ENCODE measurements around the gene AREG. TPM values are rescaled to one million over a fixed set of nuclear protein-coding genes. Genes with fewer than 3 reads are reported as not detected.
A peak's percentile ranks its signal among the peaks of the same experiment; 100 is the strongest.

AREG gene
- total and polyA plus RNA-seq, 2 of the 13 experiments (the other 11 are each of a cell fraction or from before 2014, with no cell fraction given), result 6.2 to 7.1 TPM

GRCh38 chr4:74451214-74451661, 6.3 kb downstream of the AREG start:
- H4K20me1 ChIP-seq (ENCODE audit: insufficient read depth, low read length), result no peaks in the 10 kb centered on the region
- no peaks in the 10 kb centered on the region for H3K27me3 ChIP-seq (ENCODE audit: control insufficient read depth in 1 of 2, insufficient read depth in 2 of 2, low read length in 2 of 2)
- CTCF ChIA-PET (ENCODE audit: low intra/inter-chr PET ratio, low total read pairs), result no interaction called here
- H3K9me3 ChIP-seq (ENCODE audit: low read length), result no peaks in the 10 kb centered on the region
- H3K9ac ChIP-seq (ENCODE audit: insufficient read depth, low read depth, low read length), result no peak overlapping the region
- no peaks in the 10 kb centered on the region for H3K79me2 ChIP-seq (ENCODE audit: insufficient read depth, low read length)
- BruUV-seq (replicated peaks), result no TSS peak
- POLR2A ChIA-PET, result no interaction called here
- H3K27ac ChIP-seq (ENCODE audit: extremely low read length, insufficient read depth, low read length), result no peak overlapping the region
- no peaks in the 10 kb centered on the region for H3K4me1 ChIP-seq (ENCODE audit: insufficient read depth, low read length)
- DNase-seq (ENCODE audit: low spot score), result peak; percentile 60
- WGBS (ENCODE audit: low lambda C conversion rate), result 11% methylated on average over 1 of the region's 1 CpG
- H3K4me3 ChIP-seq (replicated peaks in 1 of 3; ENCODE audit: insufficient read depth in 1 of 3, low read depth in 2 of 3, low read length in 3 of 3), result no peak overlapping the region
- TF ChIP-seq ATF7 (IDR thresholded peaks at IDR 0.05) (0 out of 2 replicates have a peak, but pooled peaks have one; percentile 46), ATF7 (CRISPR knock-in tag; IDR thresholded peaks at IDR 0.05) (no peak), USF2 (IDR thresholded peaks at IDR 0.05; ENCODE audit: low read depth, low read length) (no peak), USF2 (CRISPR knock-in tag; IDR thresholded peaks at IDR 0.05; ENCODE audit: borderline replicate concordance) (no peak), MAFF (IDR thresholded peaks at IDR 0.05; ENCODE audit: low read depth, low read length) (0 out of 2 replicates have a peak, but pooled peaks have one; percentile 4), FOSL2 (CRISPR knock-in tag; IDR thresholded peaks at IDR 0.05) (peak; percentile 78), RNF2 (conservative IDR thresholded peaks at IDR 0.05; ENCODE audit: low read depth) (no peak), ZNF720 (CRISPR knock-in tag; IDR thresholded peaks at IDR 0.05) (no peak)
- intact Hi-C loops (cut with micrococcal nuclease; ENCODE audit: unreplicated experiment) (no loop called here), in situ Hi-C loops (cut with HindIII; ENCODE audit: extremely low pct_ligation_motif_present, low pct_unique_long_range_greater_than_20kb) (no loop called here)
- no peak for FAIRE-seq
- H2AFZ ChIP-seq (ENCODE audit: low read length), result no peak overlapping the region
- no peak overlapping the region for H3K4me2 ChIP-seq (ENCODE audit: low read depth, low read length)
- H3K36me3 ChIP-seq (replicated peaks in 1 of 2; ENCODE audit: control insufficient read depth in 1 of 2, insufficient read depth in 2 of 2, low read length in 2 of 2), result no peaks in the 10 kb centered on the region
- ATAC-seq, result no peak

All from HepG2 (cell line).